HPDE6-E6E7 (cell line): ENCODE data around the gene LTB4R.

ENCODE experiments used
- DNase-seq: peaks from one replicate; pipeline ENCODE4 v3.0.0; 2011; ENCODE audit warnings: missing footprints; ENCODE audit errors: extremely low spot score

LTB4R gene

GRCh38 chr14:24278424-24278823 is 32.9 kb upstream of the LTB4R start:
- DNase-seq, result no peak

- peak; percentile 35 for DNase-seq
Observed at GRCh38 chr14:24279301-24280186, 31.8 kb upstream of the LTB4R start.

GRCh38 chr14:24280797-24281460 is 30.4 kb upstream of the LTB4R start:
- no peak for DNase-seq

- no peak for DNase-seq
Observed at GRCh38 chr14:24281636-24282035, 29.7 kb upstream of the LTB4R start.

GRCh38 chr14:24282736-24283135 is 28.6 kb upstream of the LTB4R start:
- DNase-seq, result no peak

GRCh38 chr14:24283796-24284460 is 27.4 kb upstream of the LTB4R start:
- no peak for DNase-seq

GRCh38 chr14:24284501-24285035 is 26.7 kb upstream of the LTB4R start:
- no peak for DNase-seq

- DNase-seq, result no peak
Observed at GRCh38 chr14:24285351-24285750, 26.0 kb upstream of the LTB4R start.

GRCh38 chr14:24286996-24287395 is 24.3 kb upstream of the LTB4R start:
- DNase-seq, result no peak

- DNase-seq, result no peak
Observed at GRCh38 chr14:24289649-24290280, 21.5 kb upstream of the LTB4R start.

- DNase-seq, result no peak
Observed at GRCh38 chr14:24290746-24291145, 20.6 kb upstream of the LTB4R start.

- no peak for DNase-seq
Observed at GRCh38 chr14:24291446-24292117, 19.7 kb upstream of the LTB4R start.

- no peak for DNase-seq
Observed at GRCh38 chr14:24292118-24292807, 19.0 kb upstream of the LTB4R start.

- no peak for DNase-seq
Observed at GRCh38 chr14:24293525-24293924, 17.8 kb upstream of the LTB4R start.

GRCh38 chr14:24296341-24297157 is 14.8 kb upstream of the LTB4R start:
- peak; percentile 78 for DNase-seq

- DNase-seq, result no peak
Observed at GRCh38 chr14:24297190-24297964, 13.9 kb upstream of the LTB4R start.

GRCh38 chr14:24298892-24299254 is 12.4 kb upstream of the LTB4R start:
- DNase-seq, result peak; percentile 95

- peak; percentile 76 for DNase-seq
Observed at GRCh38 chr14:24299255-24300191, 11.8 kb upstream of the LTB4R start, which contains the start of the genes DHRS1 and NOP9. TSS of gene DHRS1 (minus strand) at chr14:24299780. CDS start at chr14:24299106, 674 bp downstream. TSS of gene NOP9 (plus strand) at chr14:24299850. CDS start at chr14:24299955, 105 bp downstream.
